GM18505 (cell line): ENCODE measurements around the gene RAB11FIP4.

Experiments
- ATAC-seq: cut with Tn5 transposase; IDR thresholded peaks from one replicate; pipeline ENCODE4 v1.9.1; 2021; ENCODE audit not compliant: unreplicated experiment
- POLR2A ChIP-seq: IDR thresholded peaks from 4 replicates; pipeline ENCODE4 v1.6.1; 2011; ENCODE audit warnings: borderline replicate concordance; ENCODE audit not compliant: insufficient read depth, insufficient read length; ENCODE audit errors: extremely low read depth

RAB11FIP4 gene

GRCh38 chr17:31408586-31408985, 17.1 kb downstream of the RAB11FIP4 start:
- ATAC-seq: no peak
- TF ChIP-seq POLR2A: no peak

- TF ChIP-seq POLR2A: no peak
- no peak for ATAC-seq
Measured at GRCh38 chr17:31411707-31412285, 20.3 kb downstream of the RAB11FIP4 start.

GRCh38 chr17:31412511-31412910, 21.0 kb downstream of the RAB11FIP4 start:
- no peak for ATAC-seq
- no peak for TF ChIP-seq POLR2A

GRCh38 chr17:31413081-31413799, 21.8 kb downstream of the RAB11FIP4 start:
- no peak for TF ChIP-seq POLR2A
- no peak for ATAC-seq

GRCh38 chr17:31413874-31414549, 22.5 kb downstream of the RAB11FIP4 start:
- no peak for TF ChIP-seq POLR2A
- ATAC-seq: no peak

GRCh38 chr17:31414550-31414918, 23.1 kb downstream of the RAB11FIP4 start:
- no peak for TF ChIP-seq POLR2A
- no peak for ATAC-seq

- no peak for TF ChIP-seq POLR2A
- no peak for ATAC-seq
Measured at GRCh38 chr17:31415004-31415454, 23.6 kb downstream of the RAB11FIP4 start.

GRCh38 chr17:31415640-31416502, 24.4 kb downstream of the RAB11FIP4 start:
- no peak for ATAC-seq
- no peak for TF ChIP-seq POLR2A

GRCh38 chr17:31416503-31416923, 25.0 kb downstream of the RAB11FIP4 start:
- TF ChIP-seq POLR2A: no peak
- no peak for ATAC-seq

- TF ChIP-seq POLR2A: no peak
- no peak for ATAC-seq
Measured at GRCh38 chr17:31417051-31417792, 25.7 kb downstream of the RAB11FIP4 start.

GRCh38 chr17:31418773-31419350, 27.4 kb downstream of the RAB11FIP4 start:
- no peak for ATAC-seq
- no peak for TF ChIP-seq POLR2A

GRCh38 chr17:31422443-31422842, 31.0 kb downstream of the RAB11FIP4 start:
- ATAC-seq: no peak
- TF ChIP-seq POLR2A: no peak

GRCh38 chr17:31424944-31425281, 33.4 kb downstream of the RAB11FIP4 start:
- no peak for ATAC-seq

More at GRCh38 chr17:31424944-31425281, 33.4 kb downstream of the RAB11FIP4 start:
- no peak for TF ChIP-seq POLR2A
